DND-41 (cell line): ENCODE results near the gene FRYL.
"Not testable (repeated sequence)": the region's sequence is repeated elsewhere in the genome, so short reads cannot be mapped to it uniquely, and the experiment has no call there.

Experiments used
- EZH2 ChIP-seq: IDR thresholded peaks from 3 replicates; pipeline ENCODE4 v1.6.1; 2012; ENCODE audit warnings: borderline replicate concordance, low read depth, mild to moderate bottlenecking, moderate library complexity, low read length, inconsistent platforms; ENCODE audit not compliant: severe bottlenecking
- TF ChIP-seq, protein P1 (sequence below): IDR thresholded peaks from 2 replicates; pipeline ENCODE4 v1.5.1; 2012; ENCODE audit warnings: borderline replicate concordance, low read length, moderate library complexity, mild to moderate bottlenecking; ENCODE audit not compliant: poor library complexity, severe bottlenecking; ENCODE audit errors: extremely low read depth

- TF ChIP-seq EZH2: not testable (repeated sequence)
- TF ChIP-seq, protein P1, sequence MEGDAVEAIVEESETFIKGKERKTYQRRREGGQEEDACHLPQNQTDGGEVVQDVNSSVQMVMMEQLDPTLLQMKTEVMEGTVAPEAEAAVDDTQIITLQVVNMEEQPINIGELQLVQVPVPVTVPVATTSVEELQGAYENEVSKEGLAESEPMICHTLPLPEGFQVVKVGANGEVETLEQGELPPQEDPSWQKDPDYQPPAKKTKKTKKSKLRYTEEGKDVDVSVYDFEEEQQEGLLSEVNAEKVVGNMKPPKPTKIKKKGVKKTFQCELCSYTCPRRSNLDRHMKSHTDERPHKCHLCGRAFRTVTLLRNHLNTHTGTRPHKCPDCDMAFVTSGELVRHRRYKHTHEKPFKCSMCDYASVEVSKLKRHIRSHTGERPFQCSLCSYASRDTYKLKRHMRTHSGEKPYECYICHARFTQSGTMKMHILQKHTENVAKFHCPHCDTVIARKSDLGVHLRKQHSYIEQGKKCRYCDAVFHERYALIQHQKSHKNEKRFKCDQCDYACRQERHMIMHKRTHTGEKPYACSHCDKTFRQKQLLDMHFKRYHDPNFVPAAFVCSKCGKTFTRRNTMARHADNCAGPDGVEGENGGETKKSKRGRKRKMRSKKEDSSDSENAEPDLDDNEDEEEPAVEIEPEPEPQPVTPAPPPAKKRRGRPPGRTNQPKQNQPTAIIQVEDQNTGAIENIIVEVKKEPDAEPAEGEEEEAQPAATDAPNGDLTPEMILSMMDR: not testable (repeated sequence)
Measured at GRCh38 chr4:48816297-48816696, 36.2 kb upstream of the FRYL start.
